ENCODE measurements around the gene IL1B. TPM values are rescaled to one million over a fixed set of nuclear protein-coding genes. Genes with fewer than 3 reads are reported as not detected.

The IL1B gene
- total RNA-seq, 2 experiments from 2014 or later = not detected

DNA sequence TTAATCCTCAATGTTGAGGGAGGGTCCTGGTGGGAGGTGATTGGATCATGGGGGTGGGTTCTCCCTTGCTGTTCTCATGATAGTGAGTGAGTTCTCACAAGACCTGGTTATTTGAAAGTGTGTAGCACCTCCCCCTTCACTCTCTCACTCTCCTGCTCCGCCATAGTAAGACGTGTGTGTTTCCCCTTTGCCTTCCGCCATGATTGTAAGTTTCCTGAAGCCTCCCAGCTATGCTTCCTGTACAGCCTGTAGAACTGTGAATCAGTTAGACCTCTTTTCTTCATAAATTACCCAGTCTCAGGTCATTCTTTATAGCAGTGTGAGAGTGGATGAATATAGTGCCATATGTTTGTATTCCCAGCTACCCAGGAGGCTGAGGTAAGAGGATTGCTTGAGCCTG lies 9.6 kb downstream of the IL1B start:
- Mint-ChIP-seq H3K9me3 (no peaks in the 10 kb centered on the region), H3K36me3 (no peaks in the 10 kb centered on the region), H3K4me1 (peaks cover 12% of the 10 kb centered on the region), H3K27me3 (peaks cover 9% of the 10 kb centered on the region), H3K4me3 (no peak overlapping the region), H3K27ac (no peak overlapping the region)
- DNase-seq = no peak

GRCh38 chr2:112825706-112826105 lies 10.9 kb downstream of the IL1B start:
- DNase-seq = no peak
- Mint-ChIP-seq H3K36me3 (no peaks in the 10 kb centered on the region), H3K27me3 (peaks cover 9% of the 10 kb centered on the region), H3K4me3 (no peak overlapping the region), H3K9me3 (no peaks in the 10 kb centered on the region), H3K27ac (no peak overlapping the region), H3K4me1 (peaks cover 18% of the 10 kb centered on the region)

- Mint-ChIP-seq H3K4me1 (peaks cover 25% of the 10 kb centered on the region), H3K4me3 (no peak overlapping the region), H3K9me3 (no peaks in the 10 kb centered on the region), H3K27me3 (peaks cover 9% of the 10 kb centered on the region), H3K27ac (no peak overlapping the region), H3K36me3 (no peaks in the 10 kb centered on the region)
- DNase-seq = no peak
Measured at GRCh38 chr2:112824694-112825085, 11.9 kb downstream of the IL1B start.

DNA sequence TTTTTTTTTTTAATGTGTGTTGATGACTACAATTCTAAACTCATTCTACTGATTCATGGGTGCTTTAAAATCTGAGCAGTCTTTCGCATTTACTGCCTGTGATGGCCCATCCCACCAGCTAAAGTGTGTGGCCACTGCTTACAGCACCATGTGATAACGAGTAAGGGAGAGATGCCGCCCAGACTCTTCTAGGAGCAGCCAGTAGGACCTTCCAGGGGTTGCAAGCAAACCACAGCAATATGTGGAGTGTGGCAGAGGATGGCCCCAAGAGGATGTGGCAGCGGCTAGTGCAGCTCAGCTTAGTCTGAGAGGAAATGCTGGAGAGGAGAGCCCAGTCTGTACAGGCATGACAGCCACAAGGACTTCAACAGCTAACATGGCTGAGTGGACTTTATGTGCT lies 14.9 kb downstream of the IL1B start:
- peaks cover 14% of the 10 kb centered on the region for H3K27me3 Mint-ChIP-seq
- peak; percentile 24 for DNase-seq
- no peak overlapping the region for H3K4me3 Mint-ChIP-seq
- H3K27ac Mint-ChIP-seq = peak overlapping the region; percentile 82
- H3K4me1 Mint-ChIP-seq = peaks cover 25% of the 10 kb centered on the region
- no peaks in the 10 kb centered on the region for H3K36me3 Mint-ChIP-seq
- no peaks in the 10 kb centered on the region for H3K9me3 Mint-ChIP-seq

DNA sequence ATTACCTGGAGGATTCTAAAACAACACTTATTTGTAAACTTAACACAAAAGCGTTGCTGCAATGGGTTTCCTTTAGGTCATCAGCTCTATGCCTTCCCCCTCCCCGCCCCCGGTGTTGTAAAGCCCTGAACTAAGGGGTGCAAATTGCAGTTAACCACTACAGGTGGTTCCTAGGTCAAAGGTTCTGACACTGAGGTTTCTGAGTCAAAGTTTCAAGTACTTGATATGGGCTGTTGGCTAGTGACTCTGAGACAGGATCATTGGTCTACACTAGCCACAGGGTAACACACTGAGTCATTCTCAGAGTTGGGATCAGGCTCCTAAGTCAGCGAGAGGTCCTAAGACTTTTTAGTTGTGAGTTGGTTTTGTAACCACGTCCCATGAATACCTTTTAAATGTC lies 15.4 kb downstream of the IL1B start:
- peak overlapping the region; percentile 82 for H3K27ac Mint-ChIP-seq
- peak; percentile 72 for DNase-seq
- H3K4me3 Mint-ChIP-seq = no peak overlapping the region

DNA sequence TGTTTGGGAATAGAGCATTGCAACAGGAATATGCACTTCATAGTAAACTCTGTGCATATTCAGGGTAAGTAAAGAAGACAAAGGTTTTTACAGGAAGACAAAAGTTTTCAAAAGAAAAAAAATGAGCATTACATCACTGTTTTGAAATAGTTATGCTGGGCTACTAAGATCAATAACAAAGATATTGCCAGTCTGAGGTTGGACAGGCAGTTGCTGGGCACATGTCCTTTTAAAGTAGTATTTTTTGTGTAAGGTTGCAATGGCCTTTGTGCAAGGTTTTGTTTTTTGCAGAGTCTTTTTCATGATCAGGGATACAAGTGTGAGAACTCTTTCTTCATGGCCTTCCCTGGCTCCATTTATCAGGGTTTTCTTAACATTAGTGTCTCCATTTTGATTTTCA lies 16.2 kb downstream of the IL1B start:
- H3K27ac Mint-ChIP-seq = no peak overlapping the region
- H3K9me3 Mint-ChIP-seq = no peaks in the 10 kb centered on the region
- no peak for DNase-seq
- H3K4me3 Mint-ChIP-seq = no peak overlapping the region
- no peaks in the 10 kb centered on the region for H3K36me3 Mint-ChIP-seq
- peaks cover 14% of the 10 kb centered on the region for H3K27me3 Mint-ChIP-seq
- peaks cover 25% of the 10 kb centered on the region for H3K4me1 Mint-ChIP-seq

More for the DNA sequence above, 15.4 kb downstream of the IL1B start:
- Mint-ChIP-seq H3K9me3 (no peaks in the 10 kb centered on the region), H3K27me3 (peaks cover 14% of the 10 kb centered on the region), H3K36me3 (no peaks in the 10 kb centered on the region), H3K4me1 (peaks cover 25% of the 10 kb centered on the region)

- DNase-seq = no peak
- H3K36me3 Mint-ChIP-seq = no peaks in the 10 kb centered on the region
- H3K9me3 Mint-ChIP-seq = no peaks in the 10 kb centered on the region
- peaks cover 22% of the 10 kb centered on the region for H3K4me1 Mint-ChIP-seq
- H3K27ac Mint-ChIP-seq = no peak overlapping the region
- no peak overlapping the region for H3K4me3 Mint-ChIP-seq
- H3K27me3 Mint-ChIP-seq = peaks cover 14% of the 10 kb centered on the region
Measured at GRCh38 chr2:112819081-112819480, 17.5 kb downstream of the IL1B start.

DNA sequence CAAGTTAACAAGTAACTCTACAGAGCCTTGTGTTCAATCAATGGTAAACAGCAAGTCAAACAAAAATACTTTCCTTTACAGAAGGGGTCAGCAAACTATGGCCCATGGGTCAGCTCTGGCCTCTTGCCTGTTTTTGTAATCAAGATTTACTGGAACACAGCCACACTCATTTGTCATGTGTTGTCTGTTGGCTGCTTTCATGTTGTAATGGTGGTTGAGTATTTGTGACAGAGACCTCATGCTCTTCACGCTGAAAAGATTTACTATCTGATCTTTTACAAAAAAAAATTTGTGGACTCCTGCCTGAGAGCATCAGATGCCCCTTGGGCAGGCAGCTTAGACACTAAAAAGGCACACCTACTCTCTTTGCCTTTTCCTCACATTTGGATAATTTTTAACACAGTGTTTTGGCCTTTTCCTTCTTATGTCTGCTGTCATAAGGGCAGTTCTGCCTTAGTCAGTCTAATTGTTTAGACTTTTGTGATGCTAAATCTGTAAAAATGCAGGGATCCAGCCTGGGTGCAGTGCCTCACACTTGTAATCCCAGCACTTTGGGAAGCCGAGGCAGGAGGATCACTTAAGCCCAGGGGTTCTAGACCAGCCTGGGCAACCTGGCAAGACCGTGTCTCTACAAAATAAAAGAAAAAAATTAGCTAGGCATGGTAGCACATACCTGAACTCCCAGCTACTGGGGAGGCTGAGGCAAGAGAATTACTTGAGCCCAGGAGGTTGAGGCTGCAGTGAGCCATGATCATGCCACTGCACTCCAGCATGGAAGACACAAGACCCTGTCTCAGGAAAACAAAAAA lies 18.3 kb downstream of the IL1B start:
- Mint-ChIP-seq H3K36me3 (no peaks in the 10 kb centered on the region), H3K9me3 (no peaks in the 10 kb centered on the region), H3K4me1 (peaks cover 22% of the 10 kb centered on the region), H3K4me3 (no peak overlapping the region), H3K27me3 (peaks cover 12% of the 10 kb centered on the region), H3K27ac (no peak overlapping the region)
- DNase-seq = no peak

DNA sequence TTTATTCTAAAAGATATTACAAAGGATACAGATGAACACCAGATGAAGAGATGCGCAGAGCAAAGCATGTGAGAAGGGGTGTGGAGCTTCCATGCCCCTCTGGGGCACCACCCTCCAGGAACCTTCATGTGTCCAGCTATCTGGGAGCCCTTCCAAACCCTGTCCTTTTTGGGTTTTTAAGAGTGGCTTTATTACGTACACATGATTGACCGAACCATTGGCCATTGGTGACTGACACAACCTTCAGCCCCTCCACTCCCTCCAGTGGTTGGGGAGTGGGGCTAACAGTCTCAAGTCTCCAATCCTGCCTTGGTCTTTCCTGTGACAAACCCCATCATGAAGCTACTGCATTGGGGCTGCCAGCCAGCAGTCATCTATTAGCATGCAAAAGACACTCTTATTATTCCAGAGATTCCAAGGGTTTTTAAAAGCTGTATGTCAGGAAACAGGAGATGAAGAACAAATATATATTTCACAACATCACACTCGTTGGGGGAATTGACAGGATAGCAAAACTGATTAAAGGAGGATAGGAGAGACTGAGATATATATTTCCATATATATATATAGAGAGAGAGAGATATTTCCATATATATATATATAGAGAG lies 19.4 kb downstream of the IL1B start:
- Mint-ChIP-seq H3K27ac (no peak overlapping the region), H3K4me1 (peaks cover 25% of the 10 kb centered on the region), H3K9me3 (no peaks in the 10 kb centered on the region), H3K4me3 (no peak overlapping the region), H3K36me3 (no peaks in the 10 kb centered on the region), H3K27me3 (peaks cover 9% of the 10 kb centered on the region)
- DNase-seq = no peak

DNA sequence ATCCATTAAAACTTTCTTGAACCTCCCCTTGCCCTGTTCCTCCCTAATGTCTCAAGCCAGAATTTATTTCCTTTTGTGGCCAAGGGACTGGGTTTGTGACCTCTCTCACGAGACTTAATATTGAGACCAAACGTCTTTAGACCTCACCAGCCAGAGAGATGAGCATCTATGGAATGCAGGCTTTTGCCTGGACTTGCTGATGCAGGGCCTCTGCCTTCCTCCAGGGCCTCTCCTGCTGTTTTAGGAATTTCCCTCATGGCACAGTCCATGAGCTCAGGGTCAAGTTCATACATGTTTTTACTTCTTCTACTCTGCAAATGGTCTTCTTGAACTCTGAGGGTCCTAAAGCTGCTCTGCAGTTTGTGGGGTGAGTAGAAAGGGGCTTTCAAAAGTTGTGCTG lies 22.3 kb downstream of the IL1B start:
- H3K4me1 Mint-ChIP-seq = peaks cover 17% of the 10 kb centered on the region
- H3K27me3 Mint-ChIP-seq = peaks cover 9% of the 10 kb centered on the region
- no peak for DNase-seq
- no peaks in the 10 kb centered on the region for H3K36me3 Mint-ChIP-seq
- no peak overlapping the region for H3K27ac Mint-ChIP-seq
- no peak overlapping the region for H3K4me3 Mint-ChIP-seq
- peaks cover 5% of the 10 kb centered on the region for H3K9me3 Mint-ChIP-seq

- Mint-ChIP-seq H3K36me3 (no peaks in the 10 kb centered on the region), H3K4me1 (peaks cover 17% of the 10 kb centered on the region), H3K9me3 (peaks cover 6% of the 10 kb centered on the region), H3K4me3 (no peak overlapping the region), H3K27me3 (peaks cover 4% of the 10 kb centered on the region), H3K27ac (no peak overlapping the region)
- no peak for DNase-seq
Measured at GRCh38 chr2:112813280-112813966, 23.2 kb downstream of the IL1B start.

GRCh38 chr2:112812318-112813267 lies 24.0 kb downstream of the IL1B start:
- Mint-ChIP-seq H3K4me1 (peaks cover 17% of the 10 kb centered on the region), H3K4me3 (peak overlapping the region; percentile 32), H3K27me3 (no peaks in the 10 kb centered on the region), H3K36me3 (no peaks in the 10 kb centered on the region), H3K27ac (peak overlapping the region; percentile 14), H3K9me3 (peaks cover 8% of the 10 kb centered on the region)
- DNase-seq = no peak

DNA sequence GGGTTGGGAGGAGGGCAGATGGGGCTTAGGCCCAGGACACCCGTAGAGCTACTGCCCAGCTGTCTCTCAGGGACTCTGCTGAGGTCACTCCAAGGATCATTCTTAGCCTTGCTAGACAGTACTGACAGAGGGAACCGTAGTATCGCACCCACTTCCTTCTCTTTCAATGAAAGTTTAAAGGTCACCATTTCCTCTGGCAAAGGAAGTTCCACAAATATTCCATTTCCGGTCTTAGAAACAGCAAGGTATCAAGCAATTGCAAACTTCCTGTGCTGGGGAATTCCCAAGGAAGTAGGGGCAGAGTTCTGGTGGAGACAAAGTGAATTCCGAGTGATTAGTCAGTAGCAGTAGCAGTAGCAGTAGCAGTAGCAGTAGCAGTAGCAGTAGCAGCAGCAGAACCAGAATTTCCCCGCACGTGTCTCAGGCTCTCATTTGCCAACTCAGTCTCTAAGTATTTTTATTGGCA lies 24.7 kb downstream of the IL1B start:
- H3K9me3 Mint-ChIP-seq = peaks cover 12% of the 10 kb centered on the region
- H3K27me3 Mint-ChIP-seq = peaks cover 4% of the 10 kb centered on the region
- H3K36me3 Mint-ChIP-seq = peaks cover 2% of the 10 kb centered on the region
- peak overlapping the region; percentile 32 for H3K4me3 Mint-ChIP-seq
- peaks cover 17% of the 10 kb centered on the region for H3K4me1 Mint-ChIP-seq
- peak overlapping the region; percentile 14 for H3K27ac Mint-ChIP-seq
- DNase-seq = peak; percentile 7

DNA sequence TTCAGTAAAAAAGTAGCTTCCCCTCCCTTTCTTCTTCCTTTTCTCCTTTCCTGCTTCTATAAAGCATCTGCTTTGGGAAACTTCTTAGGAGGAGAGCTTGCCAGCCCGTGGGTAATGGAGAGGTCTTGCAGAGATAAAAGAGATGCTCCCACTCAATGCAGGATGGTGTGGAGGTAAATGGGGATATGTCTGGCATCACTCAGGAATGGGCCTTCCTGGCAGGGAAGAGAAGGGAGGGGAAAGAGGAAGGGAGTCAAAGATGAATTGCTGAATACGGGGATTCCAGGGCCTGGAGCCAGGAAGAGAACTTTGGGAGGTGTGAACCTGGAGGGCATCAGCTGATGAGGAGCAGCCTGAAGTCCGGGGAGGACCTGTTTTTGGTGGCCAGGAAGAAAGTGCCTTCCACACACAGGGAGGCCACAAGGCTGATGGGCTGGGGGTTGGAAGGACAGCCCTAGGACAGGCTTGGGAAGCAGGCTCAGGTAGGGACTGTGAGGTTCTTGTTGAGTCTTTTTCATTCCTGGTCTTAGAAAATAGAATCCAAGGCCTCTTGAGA lies 25.2 kb downstream of the IL1B start:
- Mint-ChIP-seq H3K4me3 (no peak overlapping the region), H3K36me3 (peaks cover 2% of the 10 kb centered on the region), H3K9me3 (peaks cover 15% of the 10 kb centered on the region), H3K27me3 (peaks cover 4% of the 10 kb centered on the region), H3K27ac (peak overlapping the region; percentile 14), H3K4me1 (peaks cover 17% of the 10 kb centered on the region)
- DNase-seq = no peak
